ENCODE results near the gene ADRB1.

Gene ADRB1

DNA sequence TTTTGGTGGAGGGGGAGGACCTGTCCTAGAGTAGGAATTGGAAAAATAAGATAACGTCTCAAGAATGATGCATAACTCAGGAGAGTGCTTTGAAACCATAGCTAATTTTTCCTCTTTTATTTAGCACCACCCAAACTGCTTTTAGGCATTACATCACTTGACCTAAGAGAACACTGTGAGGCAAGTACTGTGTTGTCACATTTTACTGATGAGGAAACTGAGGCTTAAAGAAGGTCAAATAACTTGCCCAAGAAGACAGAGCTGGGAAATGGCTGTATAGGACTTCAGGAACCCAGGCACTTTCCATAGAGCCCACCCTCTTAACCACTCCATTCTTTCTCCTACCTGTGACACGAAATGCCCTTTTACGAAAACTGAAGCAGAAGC lies 21.4 kb downstream of the ADRB1 start:
- H3K4me1 ChIP-seq (ENCODE audit: control insufficient read depth, insufficient read depth, low read length), result no peaks in the 10 kb centered on the region
- H3K9me3 ChIP-seq (ENCODE audit: control insufficient read depth, low read length), result no peaks in the 10 kb centered on the region
- no peaks in the 10 kb centered on the region for H3K27me3 ChIP-seq (ENCODE audit: control insufficient read depth, insufficient read depth, low read length, poor library complexity, severe bottlenecking)
- no peak overlapping the region for H3K27ac ChIP-seq (ENCODE audit: insufficient read depth, low read depth, low read length, poor library complexity, severe bottlenecking)
- no peak overlapping the region for H3K4me3 ChIP-seq (ENCODE audit: insufficient read depth, low read depth, low read length)
- no peaks in the 10 kb centered on the region for H3K36me3 ChIP-seq (ENCODE audit: control insufficient read depth, insufficient read depth, low read length)
- whole genome bisulfite sequencing, 2 experiments, result 98 to 100% methylated on average over 3 of the region's 3 CpGs

DNA sequence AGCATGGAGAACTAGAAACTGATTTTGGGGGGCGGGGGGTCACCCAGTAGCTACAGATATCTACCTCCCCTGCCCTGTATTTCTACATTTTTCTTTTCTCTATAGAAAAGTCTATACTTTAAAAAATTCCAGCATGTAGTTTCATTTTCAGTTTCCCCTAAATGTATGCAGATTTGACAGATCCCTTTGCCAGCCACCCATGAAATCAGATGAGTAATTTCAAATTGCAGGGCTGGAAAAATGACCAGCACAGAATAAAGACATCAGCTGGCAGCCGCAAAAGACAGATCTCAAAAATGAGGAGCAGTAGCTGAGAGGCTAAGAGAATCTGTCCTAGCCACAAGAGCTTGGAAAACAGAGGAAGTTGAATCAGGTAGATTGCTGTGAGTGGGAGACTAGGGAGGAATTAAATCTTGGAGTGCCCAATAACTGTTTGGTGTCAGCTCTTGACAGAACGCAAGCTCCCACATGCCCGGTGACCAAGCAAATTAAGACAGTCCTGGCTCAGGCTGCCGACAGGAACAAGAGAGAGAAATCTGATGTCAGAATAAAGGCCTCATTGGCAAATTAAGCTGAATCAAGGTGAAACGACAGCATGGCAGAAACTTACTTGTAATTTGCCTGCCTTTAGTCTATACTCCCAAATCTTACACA lies 24.5 kb downstream of the ADRB1 start:
- no peak overlapping the region for H3K4me3 ChIP-seq (ENCODE audit: insufficient read depth, low read depth, low read length)

DNA sequence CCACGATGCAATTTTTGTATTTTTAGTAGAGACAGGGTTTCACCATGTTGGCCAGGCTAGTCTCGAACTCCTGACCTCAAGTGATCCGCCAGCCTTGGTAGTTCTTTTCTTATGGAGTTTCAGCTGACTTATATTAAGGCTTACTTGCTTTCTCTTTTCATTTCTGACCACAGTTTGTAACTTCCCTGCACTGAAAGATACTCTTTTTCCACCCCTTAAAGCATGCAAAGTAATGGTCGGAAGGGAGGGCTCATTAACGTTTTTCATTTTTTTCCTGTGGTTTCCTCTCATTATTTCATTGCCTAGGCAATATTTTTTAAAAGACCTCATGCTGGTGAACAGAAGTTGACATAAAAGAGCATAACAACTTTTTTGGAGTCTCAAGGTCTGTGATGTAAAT lies 27.0 kb downstream of the ADRB1 start:
- Histone ChIP-seq H3K4me3 (ENCODE audit: insufficient read depth, low read depth, low read length) (no peak overlapping the region), H3K36me3 (ENCODE audit: control insufficient read depth, insufficient read depth, low read length) (no peaks in the 10 kb centered on the region), H3K4me1 (ENCODE audit: control insufficient read depth, insufficient read depth, low read length) (no peaks in the 10 kb centered on the region), H3K9me3 (ENCODE audit: control insufficient read depth, low read length) (no peaks in the 10 kb centered on the region), H3K27me3 (ENCODE audit: control insufficient read depth, insufficient read depth, low read length, poor library complexity, severe bottlenecking) (no peaks in the 10 kb centered on the region), H3K27ac (ENCODE audit: insufficient read depth, low read depth, low read length, poor library complexity, severe bottlenecking) (no peak overlapping the region)
- 82 to 83% methylated on average over 5 of the region's 5 CpGs for WGBS, 2 experiments

More for the DNA sequence above, 24.5 kb downstream of the ADRB1 start:
- Histone ChIP-seq H3K9me3 (ENCODE audit: control insufficient read depth, low read length) (no peaks in the 10 kb centered on the region), H3K27ac (ENCODE audit: insufficient read depth, low read depth, low read length, poor library complexity, severe bottlenecking) (no peak overlapping the region), H3K36me3 (ENCODE audit: control insufficient read depth, insufficient read depth, low read length) (no peaks in the 10 kb centered on the region), H3K4me1 (ENCODE audit: control insufficient read depth, insufficient read depth, low read length) (no peaks in the 10 kb centered on the region), H3K27me3 (ENCODE audit: control insufficient read depth, insufficient read depth, low read length, poor library complexity, severe bottlenecking) (no peaks in the 10 kb centered on the region)
- WGBS, 2 experiments, result 92 to 95% methylated on average over 6 of the region's 6 CpGs

DNA sequence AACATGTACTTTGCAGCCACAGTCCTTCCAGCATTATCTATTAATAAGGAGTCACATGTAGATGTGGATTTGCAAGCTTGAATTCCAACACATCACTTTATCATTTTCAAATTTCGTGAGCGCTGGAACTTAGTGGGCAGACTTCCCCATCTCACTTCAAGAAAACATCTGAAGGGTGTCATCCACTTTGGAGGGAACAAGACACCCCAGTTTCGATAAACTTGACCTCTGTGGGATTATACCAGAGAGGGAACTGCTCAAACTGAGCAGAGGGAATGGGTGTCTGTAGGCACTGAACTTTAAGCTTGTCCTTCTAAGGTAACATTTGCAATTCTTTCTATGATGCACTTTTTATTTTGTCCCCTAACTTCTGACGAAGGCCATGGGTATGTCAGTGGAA lies 27.5 kb downstream of the ADRB1 start:
- Histone ChIP-seq H3K4me3 (ENCODE audit: insufficient read depth, low read depth, low read length) (no peak overlapping the region), H3K4me1 (ENCODE audit: control insufficient read depth, insufficient read depth, low read length) (no peaks in the 10 kb centered on the region), H3K36me3 (ENCODE audit: control insufficient read depth, insufficient read depth, low read length) (no peaks in the 10 kb centered on the region), H3K27ac (ENCODE audit: insufficient read depth, low read depth, low read length, poor library complexity, severe bottlenecking) (no peak overlapping the region), H3K9me3 (ENCODE audit: control insufficient read depth, low read length) (no peaks in the 10 kb centered on the region), H3K27me3 (ENCODE audit: control insufficient read depth, insufficient read depth, low read length, poor library complexity, severe bottlenecking) (no peaks in the 10 kb centered on the region)
- 89 to 94% methylated on average over 4 of the region's 4 CpGs for WGBS, 2 experiments

DNA sequence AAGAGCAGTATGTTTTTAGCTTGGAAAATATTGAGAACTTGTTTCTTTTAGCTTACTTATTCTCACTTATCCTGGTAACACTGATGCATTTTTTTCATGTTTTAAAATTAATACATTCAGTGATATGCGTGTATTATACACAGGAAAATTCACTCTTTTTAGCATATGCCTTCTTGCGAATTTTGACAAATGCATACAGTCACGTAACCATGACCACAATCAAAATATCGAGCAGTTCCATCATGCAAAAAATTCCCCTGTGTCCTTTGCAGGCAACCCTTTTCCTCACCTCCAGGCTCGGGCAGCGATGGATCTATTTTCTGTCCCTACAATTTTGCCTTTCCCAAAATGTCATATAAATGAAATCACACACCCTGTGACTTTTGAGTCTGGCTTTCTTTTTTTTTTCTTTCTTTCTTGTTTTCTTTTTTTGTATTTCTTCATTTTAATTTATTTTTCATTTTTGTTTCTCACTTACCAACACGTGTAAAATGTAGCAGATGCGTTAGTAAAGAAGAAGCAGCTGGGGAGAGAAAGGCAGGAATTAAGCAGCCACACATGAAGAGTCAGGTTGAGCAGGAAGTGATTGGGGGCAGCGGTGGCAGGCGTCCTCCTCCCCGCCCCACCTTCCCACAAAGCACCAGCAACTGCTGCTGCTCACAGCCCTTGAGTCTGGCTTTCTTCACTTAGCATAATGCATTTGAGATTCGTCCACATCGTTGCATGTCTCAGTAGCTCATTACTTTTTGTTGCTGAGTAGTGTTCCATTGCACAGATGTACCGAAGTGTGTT lies 29.9 kb downstream of the ADRB1 start:
- Histone ChIP-seq H3K4me3 (ENCODE audit: insufficient read depth, low read depth, low read length) (no peak overlapping the region), H3K27me3 (ENCODE audit: control insufficient read depth, insufficient read depth, low read length, poor library complexity, severe bottlenecking) (no peaks in the 10 kb centered on the region), H3K9me3 (ENCODE audit: control insufficient read depth, low read length) (no peaks in the 10 kb centered on the region), H3K4me1 (ENCODE audit: control insufficient read depth, insufficient read depth, low read length) (no peaks in the 10 kb centered on the region), H3K27ac (ENCODE audit: insufficient read depth, low read depth, low read length, poor library complexity, severe bottlenecking) (no peak overlapping the region), H3K36me3 (ENCODE audit: control insufficient read depth, insufficient read depth, low read length) (no peaks in the 10 kb centered on the region)
- 83 to 85% methylated on average over 13 to 14 of the region's 14 CpGs for WGBS, 2 experiments

DNA sequence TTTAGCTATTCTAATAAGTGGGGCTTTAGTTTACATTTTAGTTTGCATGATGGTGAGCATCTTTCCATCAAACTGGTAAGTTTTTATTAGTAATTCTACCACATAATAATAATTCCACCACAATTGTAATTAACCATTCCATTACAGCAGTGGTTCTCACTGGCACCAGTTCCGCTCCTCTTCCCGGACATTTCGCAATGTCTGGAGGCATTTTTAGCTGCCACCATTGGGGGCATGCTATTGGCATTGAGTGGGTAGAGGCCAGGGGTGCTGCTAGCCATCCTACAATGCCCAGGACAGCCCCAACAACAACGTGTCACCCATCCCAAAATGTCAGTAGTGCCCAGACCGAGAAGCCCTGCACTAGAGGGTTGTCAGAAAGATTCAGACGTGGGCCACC lies 31.4 kb downstream of the ADRB1 start:
- Histone ChIP-seq H3K4me3 (ENCODE audit: insufficient read depth, low read depth, low read length) (no peak overlapping the region), H3K9me3 (ENCODE audit: control insufficient read depth, low read length) (no peaks in the 10 kb centered on the region), H3K27ac (ENCODE audit: insufficient read depth, low read depth, low read length, poor library complexity, severe bottlenecking) (no peak overlapping the region), H3K36me3 (ENCODE audit: control insufficient read depth, insufficient read depth, low read length) (no peaks in the 10 kb centered on the region), H3K4me1 (ENCODE audit: control insufficient read depth, insufficient read depth, low read length) (no peaks in the 10 kb centered on the region), H3K27me3 (ENCODE audit: control insufficient read depth, insufficient read depth, low read length, poor library complexity, severe bottlenecking) (no peaks in the 10 kb centered on the region)
- WGBS, 2 experiments, result 94% methylated on average over 6 of the region's 6 CpGs

DNA sequence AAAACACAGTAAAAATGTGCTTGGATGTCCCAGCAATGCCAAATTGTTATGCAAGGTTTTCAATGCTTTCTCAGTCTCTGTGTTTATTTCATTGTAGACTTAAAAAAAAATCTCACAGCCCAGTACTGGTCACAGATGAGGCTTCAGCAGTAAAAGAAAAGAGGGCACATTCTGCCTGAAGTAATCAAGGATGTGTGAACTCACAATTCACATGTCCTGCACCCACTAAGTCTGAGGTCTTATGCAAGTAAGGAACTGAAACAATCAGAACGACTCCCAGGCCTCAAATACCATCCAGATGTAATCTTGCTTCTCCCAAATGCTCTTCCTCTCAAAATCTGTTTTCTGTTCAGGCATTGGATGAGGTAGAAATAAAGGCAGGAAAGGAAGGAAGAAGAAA lies 33.7 kb downstream of the ADRB1 start:
- Histone ChIP-seq H3K9me3 (ENCODE audit: control insufficient read depth, low read length) (no peaks in the 10 kb centered on the region), H3K4me1 (ENCODE audit: control insufficient read depth, insufficient read depth, low read length) (no peaks in the 10 kb centered on the region), H3K4me3 (ENCODE audit: insufficient read depth, low read depth, low read length) (no peak overlapping the region), H3K27ac (ENCODE audit: insufficient read depth, low read depth, low read length, poor library complexity, severe bottlenecking) (no peak overlapping the region), H3K27me3 (ENCODE audit: control insufficient read depth, insufficient read depth, low read length, poor library complexity, severe bottlenecking) (no peaks in the 10 kb centered on the region), H3K36me3 (ENCODE audit: control insufficient read depth, insufficient read depth, low read length) (no peaks in the 10 kb centered on the region)
- 75 to 96% methylated on average over 1 of the region's 1 CpG for WGBS, 2 experiments

DNA sequence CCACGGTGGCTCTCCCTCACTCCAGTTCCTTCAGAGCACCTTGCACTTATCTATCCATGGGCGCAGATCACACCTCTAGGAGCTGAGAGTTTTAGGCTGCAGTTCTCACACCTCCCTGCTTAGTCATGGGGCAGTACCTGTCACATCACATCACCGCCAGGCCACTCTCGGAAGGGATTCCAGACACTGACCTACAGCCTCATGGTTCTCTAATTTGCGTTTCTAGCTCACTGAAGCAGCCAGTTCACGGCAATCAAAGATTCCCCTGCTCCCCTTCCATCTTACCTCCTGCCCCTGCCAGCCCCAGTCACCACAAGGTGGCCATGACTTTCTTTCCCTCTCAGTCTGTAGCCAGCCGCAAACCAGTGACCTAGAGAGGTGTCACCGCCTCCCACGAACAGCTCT lies 34.2 kb downstream of the ADRB1 start:
- no peaks in the 10 kb centered on the region for H3K4me1 ChIP-seq (ENCODE audit: control insufficient read depth, insufficient read depth, low read length)
- 85 to 87% methylated on average over 9 of the region's 9 CpGs for WGBS, 2 experiments
- no peaks in the 10 kb centered on the region for H3K9me3 ChIP-seq (ENCODE audit: control insufficient read depth, low read length)
- no peaks in the 10 kb centered on the region for H3K36me3 ChIP-seq (ENCODE audit: control insufficient read depth, insufficient read depth, low read length)
- no peaks in the 10 kb centered on the region for H3K27me3 ChIP-seq (ENCODE audit: control insufficient read depth, insufficient read depth, low read length, poor library complexity, severe bottlenecking)
- H3K27ac ChIP-seq (ENCODE audit: insufficient read depth, low read depth, low read length, poor library complexity, severe bottlenecking), result no peak overlapping the region
- H3K4me3 ChIP-seq (ENCODE audit: insufficient read depth, low read depth, low read length), result no peak overlapping the region

DNA sequence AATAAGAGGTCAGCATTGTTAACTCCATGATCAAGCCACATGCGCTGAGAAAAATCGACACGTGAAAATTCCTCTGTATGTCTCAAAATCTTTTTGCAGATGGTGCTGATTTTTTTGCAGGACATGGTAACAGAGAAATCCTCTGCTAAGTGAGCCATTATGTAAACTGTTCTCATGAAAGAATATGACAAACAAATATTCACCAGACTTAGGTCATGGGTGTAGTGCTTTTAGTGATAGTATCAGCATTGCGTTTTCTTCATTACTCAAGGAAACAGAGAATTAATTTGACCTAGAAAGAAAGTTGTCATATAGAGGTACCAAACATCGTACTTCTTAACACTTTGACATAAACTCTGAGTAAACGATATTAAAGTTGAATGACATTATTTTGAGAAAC lies 34.7 kb downstream of the ADRB1 start:
- no peaks in the 10 kb centered on the region for H3K9me3 ChIP-seq (ENCODE audit: control insufficient read depth, low read length)
- no peak overlapping the region for H3K27ac ChIP-seq (ENCODE audit: insufficient read depth, low read depth, low read length, poor library complexity, severe bottlenecking)
- no peaks in the 10 kb centered on the region for H3K27me3 ChIP-seq (ENCODE audit: control insufficient read depth, insufficient read depth, low read length, poor library complexity, severe bottlenecking)
- H3K36me3 ChIP-seq (ENCODE audit: control insufficient read depth, insufficient read depth, low read length), result no peaks in the 10 kb centered on the region
- H3K4me1 ChIP-seq (ENCODE audit: control insufficient read depth, insufficient read depth, low read length), result no peaks in the 10 kb centered on the region
- 93 to 98% methylated on average over 5 to 6 of the region's 6 CpGs for WGBS, 2 experiments
- no peak overlapping the region for H3K4me3 ChIP-seq (ENCODE audit: insufficient read depth, low read depth, low read length)

DNA sequence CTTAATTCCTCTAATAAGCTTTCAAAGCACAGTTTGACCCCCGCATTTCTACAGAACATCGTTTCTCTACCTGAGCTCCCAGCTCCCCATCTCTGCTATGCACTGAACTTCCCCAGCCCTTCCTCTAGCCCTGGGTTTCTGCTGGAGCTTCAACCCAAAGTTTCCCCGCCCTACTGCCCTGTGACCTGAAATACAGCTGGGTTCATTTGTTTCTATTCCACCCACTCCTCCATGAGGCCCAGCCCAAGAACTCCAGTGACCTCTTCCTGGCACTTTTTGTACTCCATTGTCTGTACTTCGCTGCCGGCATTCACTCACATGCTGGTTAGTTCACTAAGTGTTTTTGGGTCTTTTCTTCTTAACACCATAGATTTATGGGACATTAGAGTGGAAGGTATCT lies 35.8 kb downstream of the ADRB1 start:
- no peaks in the 10 kb centered on the region for H3K4me1 ChIP-seq (ENCODE audit: control insufficient read depth, insufficient read depth, low read length)
- H3K27me3 ChIP-seq (ENCODE audit: control insufficient read depth, insufficient read depth, low read length, poor library complexity, severe bottlenecking), result no peaks in the 10 kb centered on the region
- H3K36me3 ChIP-seq (ENCODE audit: control insufficient read depth, insufficient read depth, low read length), result no peaks in the 10 kb centered on the region
- no peaks in the 10 kb centered on the region for H3K9me3 ChIP-seq (ENCODE audit: control insufficient read depth, low read length)
- 83 to 90% methylated on average over 5 of the region's 5 CpGs for WGBS, 2 experiments
- H3K27ac ChIP-seq (ENCODE audit: insufficient read depth, low read depth, low read length, poor library complexity, severe bottlenecking), result no peak overlapping the region
- no peak overlapping the region for H3K4me3 ChIP-seq (ENCODE audit: insufficient read depth, low read depth, low read length)

Data from ectodermal cell (in vitro differentiated cells).